RKO (cell line): ENCODE results near the gene NAB2.
A peak's percentile ranks its signal among the peaks of the same experiment; 100 is the strongest.
"Not testable (repeated sequence)": the region's sequence is repeated elsewhere in the genome, so short reads cannot be mapped to it uniquely, and the experiment has no call there.

Experiments
- DNase-seq: peaks from one replicate; pipeline ENCODE4 v3.0.0-alpha.2; 2016; ENCODE audit warnings: low spot score

Gene NAB2

DNA sequence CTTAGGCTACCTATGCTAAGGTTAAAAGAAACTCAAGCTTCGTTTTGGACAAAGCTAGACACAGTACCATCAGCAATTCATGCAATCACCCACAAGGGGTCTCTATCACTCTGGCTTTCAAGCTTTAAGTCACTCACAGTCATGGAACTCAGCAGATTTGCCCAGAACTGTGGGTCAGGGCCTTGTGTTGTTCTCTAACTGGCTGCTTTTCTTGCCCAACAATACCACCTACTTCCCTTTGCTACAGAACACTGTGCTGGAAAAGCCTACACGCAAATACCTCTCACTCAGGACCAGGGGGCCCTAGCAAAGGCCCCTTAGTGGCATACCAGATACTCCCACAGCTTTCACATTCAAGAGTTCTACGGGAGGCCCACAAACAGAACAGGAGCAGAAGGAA, 19.4 kb upstream of the NAB2 start:
- DNase-seq, result peak; percentile 84

GRCh38 chr12:57072661-57073060, 16.3 kb upstream of the NAB2 start:
- no peak for DNase-seq

GRCh38 chr12:57073566-57074450, 15.1 kb upstream of the NAB2 start:
- DNase-seq, result not testable (repeated sequence)

DNA sequence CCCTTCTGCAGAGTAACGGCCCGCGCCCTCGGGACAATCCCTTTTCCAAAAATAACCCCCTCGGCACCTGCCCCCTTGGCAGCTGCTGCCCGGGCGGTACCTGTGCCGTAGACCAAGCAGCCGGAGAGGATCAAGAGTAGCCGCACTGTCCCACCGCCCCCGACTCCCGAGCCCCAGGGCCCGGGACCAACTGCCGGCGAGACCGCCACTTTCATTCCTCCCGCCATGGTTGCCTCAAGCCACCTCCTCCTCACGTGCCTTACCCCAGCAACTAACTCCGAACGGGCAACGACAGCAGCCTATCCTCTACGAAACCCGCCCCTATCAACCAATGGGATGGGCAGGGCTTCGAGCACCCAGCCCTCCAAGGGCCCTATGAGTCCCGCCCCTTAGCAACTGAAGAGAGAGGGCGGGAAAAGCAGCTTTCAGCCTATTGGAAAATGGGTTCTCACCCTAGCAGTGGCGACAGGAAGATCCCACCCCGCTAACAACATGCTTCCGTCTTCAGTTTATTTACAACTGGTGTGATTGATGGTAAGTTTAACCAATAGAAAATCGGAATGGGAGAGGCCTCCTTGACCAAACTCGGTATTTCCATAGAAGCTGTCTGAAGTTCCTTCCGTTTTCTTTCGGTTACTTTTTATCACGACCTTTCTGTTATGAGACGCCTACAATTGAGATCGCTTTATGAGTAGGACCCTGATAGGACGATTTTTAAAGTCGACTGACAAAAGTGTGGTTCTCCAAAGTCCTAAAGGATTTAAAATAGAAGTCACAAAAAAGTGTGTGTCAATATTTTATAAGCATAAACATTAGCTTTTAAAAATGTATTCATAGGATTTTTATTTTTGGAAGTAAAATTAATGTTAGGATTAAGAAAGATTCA, 10.2 kb upstream of the NAB2 start, which contains the start of gene NEMP1:
TSS of gene NEMP1 (minus strand) at position 273 of the 886 bp plus-strand sequence. CDS start at position 227, 46 bp downstream.
- peak; percentile 100 for DNase-seq

GRCh38 chr12:57079821-57080220, 9.1 kb upstream of the NAB2 start:
- DNase-seq, result no peak

- no peak for DNase-seq
Observed at GRCh38 chr12:57080855-57081254, 8.1 kb upstream of the NAB2 start.

GRCh38 chr12:57085999-57086492, 2.9 kb upstream of the NAB2 start:
- DNase-seq, result no peak

- DNase-seq, result peak; percentile 83
Observed at GRCh38 chr12:57086493-57087009, 2.4 kb upstream of the NAB2 start.

DNA sequence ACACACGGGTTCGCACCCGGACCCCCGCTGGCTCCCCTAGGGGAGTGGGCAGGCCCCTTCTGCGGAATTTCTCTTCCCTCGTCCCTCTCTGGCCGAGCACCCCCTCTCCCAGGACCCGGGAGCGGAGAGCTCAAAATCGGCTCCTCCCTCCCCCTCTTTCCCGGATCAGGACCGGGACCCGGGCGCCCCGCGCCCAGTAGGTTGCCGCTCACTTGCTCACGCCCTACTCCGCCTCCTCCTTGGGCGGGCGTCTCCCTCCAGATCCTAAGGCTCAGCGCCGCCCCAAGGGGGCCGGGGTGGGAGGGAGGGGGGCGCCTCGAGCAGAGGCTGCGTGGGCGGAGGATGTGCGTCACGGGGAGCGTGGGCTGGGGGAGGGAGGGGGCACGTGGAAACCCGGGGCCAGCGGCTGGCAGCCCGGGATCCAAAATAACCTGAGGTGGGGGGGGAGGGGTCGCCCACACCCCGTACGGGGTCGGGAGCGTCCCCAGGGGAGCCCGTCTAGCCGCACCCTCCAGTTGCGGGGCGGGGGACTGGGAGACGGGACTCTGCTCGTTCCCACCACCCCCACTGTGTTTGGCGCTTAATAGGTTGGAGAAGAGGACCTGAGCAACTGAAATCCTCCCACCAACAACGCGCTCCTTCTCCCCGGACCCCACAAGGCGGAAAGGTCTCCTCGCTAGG, 1.8 kb upstream of the NAB2 start:
- DNase-seq, result peak; percentile 92

DNA sequence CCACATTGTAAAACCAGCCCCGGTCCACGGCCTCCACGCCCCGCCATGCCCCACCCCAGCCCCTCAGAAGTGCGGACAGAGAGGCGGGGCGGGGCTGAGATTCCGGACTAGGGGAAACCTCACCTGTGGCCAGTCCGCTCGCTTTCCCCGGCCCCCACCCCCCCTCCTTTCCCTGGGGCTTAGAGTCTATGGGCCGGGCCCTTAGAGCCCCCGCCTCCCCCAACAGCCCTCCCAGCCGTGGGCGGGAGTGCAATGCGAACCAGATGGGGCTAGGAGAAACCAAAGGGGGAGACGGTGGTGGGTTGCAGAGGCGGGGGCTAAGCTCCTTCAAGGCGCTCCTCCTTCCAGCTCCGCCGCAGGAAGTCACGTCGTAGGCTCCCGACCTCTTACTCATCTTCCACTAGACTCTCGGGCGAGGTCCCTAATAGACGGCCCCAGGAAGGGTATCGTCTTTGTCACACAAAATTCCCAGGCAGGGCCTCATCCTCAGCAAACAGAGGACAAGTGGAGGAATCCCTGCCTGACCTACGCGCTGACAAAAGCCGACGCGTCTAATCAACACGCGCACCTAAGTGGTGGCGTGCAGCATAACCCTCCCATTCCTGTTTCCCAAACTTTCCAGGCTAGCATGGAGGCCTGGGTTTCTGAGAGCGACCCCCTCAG, 1.1 kb upstream of the NAB2 start:
- peak; percentile 96 for DNase-seq

- DNase-seq, result peak; percentile 65
Observed at GRCh38 chr12:57089271-57090245, 644 bp downstream of the NAB2 start.

GRCh38 chr12:57090490-57090889, 1.6 kb downstream of the NAB2 start:
- no peak for DNase-seq

- DNase-seq, result no peak
Observed at GRCh38 chr12:57090924-57091637, 2.2 kb downstream of the NAB2 start.

- DNase-seq, result no peak
Observed at GRCh38 chr12:57091638-57092528, 3.0 kb downstream of the NAB2 start.

DNA sequence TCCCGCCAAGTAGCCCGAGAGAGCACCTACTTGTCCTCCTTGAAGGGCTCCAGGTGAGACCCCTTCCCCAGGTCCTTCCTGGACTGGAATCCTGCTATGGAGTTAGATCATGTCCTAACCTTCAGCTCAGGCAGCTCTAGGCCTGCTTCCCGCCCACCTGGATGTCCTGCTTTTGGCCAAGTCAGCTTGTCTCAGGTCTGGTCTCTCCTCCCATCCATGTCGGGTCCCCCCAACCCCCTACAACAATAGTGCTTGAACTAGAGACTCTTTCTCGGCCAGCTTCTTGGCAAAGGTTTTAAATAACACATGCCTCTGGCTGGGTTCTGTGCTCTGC, 3.6 kb downstream of the NAB2 start:
- DNase-seq, result no peak

DNA sequence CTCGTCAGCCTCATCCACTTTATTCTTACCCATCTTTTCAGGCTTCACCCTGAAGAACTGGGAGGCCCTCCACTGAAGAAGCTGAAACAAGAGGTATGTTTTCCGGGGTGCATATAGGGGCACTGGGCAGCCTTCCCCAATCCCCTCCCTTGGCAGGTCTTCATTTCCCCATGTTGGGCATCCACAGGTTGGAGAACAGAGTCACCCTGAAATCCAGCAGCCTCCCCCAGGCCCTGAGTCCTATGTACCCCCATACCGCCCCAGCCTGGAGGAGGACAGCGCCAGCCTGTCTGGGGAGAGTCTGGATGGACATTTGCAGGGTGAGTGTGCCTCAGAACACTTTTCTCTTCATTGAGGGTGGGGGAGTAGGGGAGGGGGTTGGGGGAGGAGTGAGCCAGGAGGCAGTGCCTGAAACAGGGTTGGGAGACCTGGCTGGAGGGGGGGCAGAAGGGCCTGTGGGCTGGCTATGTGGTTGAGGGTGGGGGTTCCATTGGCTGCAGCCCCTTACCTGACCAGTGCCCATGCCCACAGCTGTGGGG, 4.0 kb downstream of the NAB2 start:
- DNase-seq, result no peak

DNA sequence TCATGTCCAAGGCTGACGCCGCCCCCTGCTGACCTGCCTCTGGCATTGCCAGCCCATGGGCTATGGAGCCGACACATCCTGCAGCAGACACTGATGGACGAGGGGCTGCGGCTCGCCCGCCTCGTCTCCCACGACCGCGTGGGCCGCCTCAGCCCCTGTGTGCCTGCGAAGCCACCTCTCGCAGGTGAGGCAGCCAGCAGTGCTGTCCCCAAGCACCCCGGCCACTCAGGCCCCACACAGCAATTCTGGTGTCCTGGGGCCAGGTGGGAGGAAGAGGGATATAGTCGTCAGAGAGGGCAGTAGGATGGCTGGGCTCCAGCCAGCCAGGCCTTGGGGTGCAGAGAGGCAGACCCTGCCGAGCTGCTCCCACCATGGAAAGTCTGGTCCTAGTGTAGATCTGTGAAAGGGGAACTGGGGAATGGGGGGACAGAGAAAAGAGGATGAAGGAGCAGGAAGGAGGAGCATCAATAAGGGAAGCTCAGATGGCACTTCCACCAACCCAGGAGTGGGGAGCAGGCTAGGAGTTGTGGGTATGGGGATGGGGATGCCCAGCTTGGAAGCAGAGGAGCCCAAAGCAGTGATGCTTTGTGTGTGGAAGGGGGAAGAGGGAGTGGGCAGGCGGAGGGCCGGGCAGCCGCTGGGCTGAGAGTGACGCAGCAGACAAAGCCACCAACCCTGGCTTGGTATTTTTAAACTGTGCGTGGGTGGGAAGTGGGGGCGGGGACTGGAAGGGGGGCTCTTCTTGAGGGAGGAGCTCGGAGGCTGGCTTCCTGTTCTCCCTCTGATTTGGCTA, 4.7 kb downstream of the NAB2 start:
- DNase-seq, result peak; percentile 55
